HG03521 (cell line): ENCODE data around the gene POLR3H.

Source experiments
- ATAC-seq: cut with Tn5 transposase; IDR thresholded peaks from one replicate; pipeline ENCODE4 v1.9.1; 2021; ENCODE audit warnings: mild to moderate bottlenecking, moderate library complexity; ENCODE audit not compliant: unreplicated experiment

Gene POLR3H

GRCh38 chr22:41488076-41488475 is 56.2 kb downstream of the POLR3H start:
- ATAC-seq = no peak

- no peak for ATAC-seq
Observed at GRCh38 chr22:41487037-41487935, 57.0 kb downstream of the POLR3H start.

- no peak for ATAC-seq
Observed at GRCh38 chr22:41485033-41485432, 59.2 kb downstream of the POLR3H start.

- ATAC-seq = no peak
Observed at GRCh38 chr22:41482319-41482935, 61.8 kb downstream of the POLR3H start.

- ATAC-seq = no peak
Observed at GRCh38 chr22:41481925-41482318, 62.3 kb downstream of the POLR3H start.

- no peak for ATAC-seq
Observed at GRCh38 chr22:41481131-41481830, 63.0 kb downstream of the POLR3H start.

GRCh38 chr22:41480397-41480735 is 63.9 kb downstream of the POLR3H start:
- ATAC-seq = no peak

- ATAC-seq = no peak
Observed at GRCh38 chr22:41479671-41480396, 64.4 kb downstream of the POLR3H start.

- no peak for ATAC-seq
Observed at GRCh38 chr22:41478891-41479521, 65.3 kb downstream of the POLR3H start.

GRCh38 chr22:41478473-41478872 is 65.8 kb downstream of the POLR3H start:
- no peak for ATAC-seq
